Muscle layer of duodenum (tissue), 2 donors: ENCODE data around the gene TEC.

Experiments
- H3K27ac ChIP-seq: one replicate; pipeline ENCODE4 v1.7.0; 2013; ENCODE audit warnings: mild to moderate bottlenecking, low read length
- H3K27me3 ChIP-seq: one replicate; pipeline ENCODE4 v1.7.0; 2013; ENCODE audit warnings: low read depth, mild to moderate bottlenecking, control low read depth, low read length
- H3K36me3 ChIP-seq, 2 donors: one replicate each; pipeline ENCODE4 v1.7.0; 2013; ENCODE audit warnings: low read length in 2 of 2, control low read depth in 1 of 2, mild to moderate bottlenecking in 1 of 2; ENCODE audit not compliant: insufficient read depth in 2 of 2, control insufficient read depth in 1 of 2
- H3K4me1 ChIP-seq, 2 donors: one replicate each; pipeline ENCODE4 v1.7.0; 2013; ENCODE audit warnings: low read length in 2 of 2, mild to moderate bottlenecking in 2 of 2, control low read depth in 1 of 2, moderate library complexity in 1 of 2; ENCODE audit not compliant: insufficient read depth in 2 of 2, control insufficient read depth in 1 of 2
- H3K4me3 ChIP-seq, 2 donors: one replicate each; pipeline ENCODE4 v1.7.0; 2013; ENCODE audit warnings: low read length in 2 of 2, low read depth in 1 of 2, mild to moderate bottlenecking in 1 of 2
- H3K9me3 ChIP-seq, 2 donors: one replicate each; pipeline ENCODE4 v1.7.0; 2013; ENCODE audit warnings: low read length in 2 of 2, control low read depth in 1 of 2, mild to moderate bottlenecking in 1 of 2; ENCODE audit not compliant: control insufficient read depth in 1 of 2
- donor health status: healthy.

TEC gene

GRCh38 chr4:48216563-48216962 is 53.1 kb downstream of the TEC start:
- no peaks in the 10 kb centered on the region for H3K27me3 ChIP-seq
- no peak overlapping the region for H3K27ac ChIP-seq
- no peaks in the 10 kb centered on the region for H3K36me3 ChIP-seq
- H3K4me1 ChIP-seq = no peaks in the 10 kb centered on the region
- H3K4me3 ChIP-seq = no peak overlapping the region
- H3K9me3 ChIP-seq = no peaks in the 10 kb centered on the region

DNA sequence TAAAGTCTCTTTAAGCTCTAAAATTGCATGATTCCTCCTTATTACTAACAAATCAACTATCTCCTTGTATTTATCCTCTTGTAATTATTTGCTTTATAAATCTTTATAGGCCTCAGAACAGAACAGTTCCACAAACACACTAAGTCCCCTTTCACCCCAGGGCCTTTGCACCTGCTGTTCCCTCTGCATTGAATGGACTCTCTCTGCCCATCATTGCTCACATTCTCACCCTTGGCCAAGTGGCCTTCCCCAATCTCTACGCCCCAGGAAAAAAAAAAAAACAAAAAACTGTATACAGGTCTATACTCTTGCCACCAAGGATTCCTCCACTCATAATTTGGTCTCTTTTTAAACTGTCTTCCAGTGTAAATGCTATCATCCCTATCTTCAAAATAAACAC is 53.7 kb downstream of the TEC start:
- Histone ChIP-seq H3K27me3 (no peaks in the 10 kb centered on the region), H3K36me3 (no peaks in the 10 kb centered on the region), H3K9me3 (no peaks in the 10 kb centered on the region), H3K4me3 (no peak overlapping the region), H3K27ac (no peak overlapping the region), H3K4me1 (no peaks in the 10 kb centered on the region)

GRCh38 chr4:48212165-48212564 is 57.5 kb downstream of the TEC start:
- Histone ChIP-seq H3K4me3 (no peak overlapping the region), H3K27ac (no peak overlapping the region), H3K9me3 (no peaks in the 10 kb centered on the region), H3K36me3 (no peaks in the 10 kb centered on the region), H3K4me1 (no peaks in the 10 kb centered on the region), H3K27me3 (no peaks in the 10 kb centered on the region)

GRCh38 chr4:48210966-48211328 is 58.7 kb downstream of the TEC start:
- H3K4me3 ChIP-seq = no peak overlapping the region
- no peaks in the 10 kb centered on the region for H3K27me3 ChIP-seq
- H3K27ac ChIP-seq = no peak overlapping the region
- H3K4me1 ChIP-seq = no peaks in the 10 kb centered on the region
- no peaks in the 10 kb centered on the region for H3K9me3 ChIP-seq
- no peaks in the 10 kb centered on the region for H3K36me3 ChIP-seq

DNA sequence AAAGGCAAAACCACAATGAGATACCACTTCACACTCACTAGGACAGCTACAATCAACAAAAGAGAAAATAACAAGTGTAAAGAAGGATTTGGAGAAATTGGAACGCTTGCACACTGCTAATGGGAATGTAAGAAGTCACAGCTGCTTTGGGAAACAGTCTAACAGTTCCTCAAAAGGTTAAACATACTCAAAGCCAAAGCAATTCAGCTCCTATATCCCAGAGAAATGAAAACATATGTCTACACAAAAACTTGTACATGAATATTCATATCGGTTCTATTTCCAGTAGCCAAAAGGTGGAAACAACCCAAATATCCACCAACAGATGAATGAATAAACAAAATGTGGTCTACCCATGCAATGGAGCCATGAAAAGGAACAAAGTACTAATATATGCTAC is 64.0 kb downstream of the TEC start:
- H3K9me3 ChIP-seq = no peaks in the 10 kb centered on the region
- H3K36me3 ChIP-seq = no peaks in the 10 kb centered on the region
- no peaks in the 10 kb centered on the region for H3K27me3 ChIP-seq
- no peak overlapping the region for H3K4me3 ChIP-seq
- no peak overlapping the region for H3K27ac ChIP-seq
- H3K4me1 ChIP-seq = no peaks in the 10 kb centered on the region

DNA sequence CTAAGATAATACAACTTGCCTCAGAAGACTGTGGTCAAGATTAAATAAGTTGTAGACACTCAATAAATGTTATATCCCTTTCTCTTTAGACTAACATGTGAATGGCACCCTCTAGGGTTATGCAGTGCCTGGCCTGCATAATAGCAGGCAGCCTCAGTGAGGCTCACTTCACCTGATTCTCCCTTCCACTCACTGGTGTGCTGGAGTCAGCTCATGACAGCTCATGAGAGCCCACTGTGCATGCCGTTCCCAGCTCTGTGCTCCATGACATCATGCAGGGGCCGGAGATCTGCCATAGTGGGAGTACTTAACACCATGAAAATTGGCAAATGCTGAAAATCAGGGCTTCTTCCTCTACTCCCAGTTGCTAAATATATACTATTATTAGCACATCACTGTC is 64.5 kb downstream of the TEC start:
- H3K4me1 ChIP-seq = no peaks in the 10 kb centered on the region
- H3K27ac ChIP-seq = no peak overlapping the region
- H3K9me3 ChIP-seq = no peaks in the 10 kb centered on the region
- H3K4me3 ChIP-seq = no peak overlapping the region
- H3K27me3 ChIP-seq = no peaks in the 10 kb centered on the region
- no peaks in the 10 kb centered on the region for H3K36me3 ChIP-seq

DNA sequence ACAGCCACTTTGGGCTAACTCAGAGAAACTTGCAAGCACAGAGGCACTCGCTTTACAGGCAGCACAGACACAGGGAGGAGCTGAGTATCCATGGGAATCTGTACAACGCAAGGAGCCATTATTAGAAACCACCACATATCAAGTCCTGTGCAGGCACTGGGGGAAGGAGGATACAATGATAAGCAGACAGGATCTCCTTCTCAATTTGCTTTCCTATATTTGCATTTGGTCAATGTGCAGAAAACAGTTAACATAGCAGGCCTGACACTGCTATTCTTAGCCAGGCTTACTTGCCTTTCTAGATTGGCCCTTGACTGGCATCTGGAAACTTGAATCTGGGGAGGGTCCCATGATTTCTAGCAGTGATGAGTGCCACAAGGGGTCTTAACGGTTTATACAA is 65.8 kb downstream of the TEC start:
- Histone ChIP-seq H3K36me3 (no peaks in the 10 kb centered on the region), H3K9me3 (no peaks in the 10 kb centered on the region), H3K27ac (no peak overlapping the region), H3K4me1 (no peaks in the 10 kb centered on the region), H3K27me3 (no peaks in the 10 kb centered on the region), H3K4me3 (no peak overlapping the region)

DNA sequence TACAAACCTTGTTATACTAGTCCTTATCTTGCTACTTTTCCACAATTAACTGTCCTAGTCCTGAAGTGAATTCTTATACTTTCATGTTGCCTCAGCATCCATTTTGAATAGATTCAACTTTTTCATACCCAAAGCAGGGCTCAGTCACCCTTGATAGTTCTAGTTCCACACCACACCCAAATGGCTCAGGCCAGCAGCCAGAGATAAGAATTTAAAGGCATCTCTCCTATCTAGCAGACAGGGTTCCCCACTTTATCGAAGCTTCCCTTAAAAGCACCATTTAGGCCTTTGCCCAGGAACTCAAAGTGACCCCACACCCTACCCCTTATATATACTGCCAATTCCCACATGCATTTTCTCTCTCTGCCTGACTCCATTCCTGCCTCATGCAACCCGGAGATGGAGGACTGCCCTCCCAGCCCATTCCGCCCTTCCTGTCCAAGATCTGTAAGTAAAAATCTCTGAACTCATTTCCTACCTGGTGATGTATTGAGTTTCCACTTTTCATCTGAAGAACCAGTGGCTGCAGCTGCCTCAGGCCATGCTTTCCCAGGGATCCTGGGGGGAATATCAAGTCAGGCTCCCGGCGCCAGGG is 71.9 kb downstream of the TEC start:
- H3K4me3 ChIP-seq = no peak overlapping the region
- no peaks in the 10 kb centered on the region for H3K9me3 ChIP-seq
- H3K27ac ChIP-seq = no peak overlapping the region
- no peaks in the 10 kb centered on the region for H3K27me3 ChIP-seq
- peaks cover 7 to 9% of the 10 kb centered on the region in 2 donors for H3K4me1 ChIP-seq
- H3K36me3 ChIP-seq = no peaks in the 10 kb centered on the region

DNA sequence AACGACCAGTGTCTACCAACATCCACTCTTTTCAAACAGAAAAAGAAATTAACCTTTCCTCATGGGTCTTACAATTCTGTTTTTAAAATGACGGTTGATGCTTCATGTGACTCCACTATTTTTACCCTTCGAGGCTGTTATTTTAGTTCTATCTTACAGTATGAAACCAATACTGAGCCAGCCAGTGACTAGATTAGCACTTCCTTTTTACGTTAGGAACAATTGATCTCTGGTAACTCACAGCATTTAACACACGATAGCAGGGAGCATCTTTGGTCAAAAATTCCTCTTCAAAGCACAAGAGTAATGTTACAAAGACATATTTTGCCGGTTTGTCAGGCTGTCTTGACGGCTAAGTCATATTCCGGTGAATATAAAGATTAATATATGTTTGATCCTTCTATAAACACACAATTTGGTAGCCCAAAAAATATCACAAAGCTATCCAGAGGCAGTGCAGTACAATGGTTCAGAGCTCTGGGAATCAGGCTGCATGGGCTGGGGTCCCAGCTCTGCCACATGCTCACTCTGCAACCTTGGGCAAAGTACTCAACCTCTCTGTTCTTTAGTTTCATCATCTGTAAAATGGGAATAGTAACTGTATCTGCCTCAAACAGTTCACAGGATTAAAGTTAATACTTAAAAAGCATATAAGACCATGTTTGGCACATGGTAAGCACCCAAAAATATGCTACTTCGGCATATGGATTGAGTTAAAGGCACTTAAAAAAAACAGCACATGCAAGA is 72.7 kb downstream of the TEC start:
- Histone ChIP-seq H3K27me3 (no peaks in the 10 kb centered on the region), H3K4me3 (no peak overlapping the region), H3K27ac (no peak overlapping the region), H3K36me3 (no peaks in the 10 kb centered on the region), H3K4me1 (peaks cover 7 to 9% of the 10 kb centered on the region in 2 donors), H3K9me3 (no peaks in the 10 kb centered on the region)

GRCh38 chr4:48195853-48196252 is 73.8 kb downstream of the TEC start:
- Histone ChIP-seq H3K4me3 (no peak overlapping the region), H3K27me3 (no peaks in the 10 kb centered on the region), H3K36me3 (no peaks in the 10 kb centered on the region), H3K9me3 (no peaks in the 10 kb centered on the region), H3K27ac (no peak overlapping the region), H3K4me1 (peaks cover 7 to 9% of the 10 kb centered on the region in 2 donors)

GRCh38 chr4:48195374-48195773 is 74.3 kb downstream of the TEC start:
- H3K4me3 ChIP-seq = no peak overlapping the region
- peaks cover 7 to 9% of the 10 kb centered on the region in 2 donors for H3K4me1 ChIP-seq
- no peaks in the 10 kb centered on the region for H3K36me3 ChIP-seq
- no peak overlapping the region for H3K27ac ChIP-seq
- H3K27me3 ChIP-seq = no peaks in the 10 kb centered on the region
- H3K9me3 ChIP-seq = no peaks in the 10 kb centered on the region

DNA sequence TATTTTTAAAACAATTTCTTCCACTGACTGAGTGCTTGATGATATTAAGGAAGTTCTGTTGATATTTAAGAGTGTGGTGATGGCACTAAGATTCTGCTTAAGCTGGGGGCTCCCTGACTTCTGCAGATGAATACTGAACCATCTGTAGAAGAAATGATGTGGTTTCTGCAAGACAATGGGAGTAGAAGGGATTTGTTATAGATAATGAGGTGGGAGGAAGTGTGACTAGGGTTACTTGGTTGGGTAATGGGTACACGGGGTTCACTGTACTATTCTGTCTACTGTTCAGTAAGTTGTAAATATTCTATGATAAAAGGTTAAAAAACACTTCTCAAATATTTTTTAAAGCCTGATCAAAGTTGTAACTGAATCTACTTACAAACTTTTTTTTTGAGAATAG is 74.7 kb downstream of the TEC start:
- H3K27ac ChIP-seq = no peak overlapping the region

More for the DNA sequence above, 74.7 kb downstream of the TEC start:
- Histone ChIP-seq H3K27me3 (no peaks in the 10 kb centered on the region), H3K9me3 (no peaks in the 10 kb centered on the region), H3K4me3 (no peak overlapping the region), H3K36me3 (no peaks in the 10 kb centered on the region), H3K4me1 (peaks cover 7 to 9% of the 10 kb centered on the region in 2 donors)
